Measurements from ENCODE around the gene PCCA. TPM values are rescaled to one million over a fixed set of nuclear protein-coding genes. Genes with fewer than 3 reads are reported as not detected.

Gene PCCA
- total and polyA plus RNA-seq, 2 of the 13 experiments (the other 11 are each of a cell fraction or from before 2014, with no cell fraction given): 15.0 to 32.2 TPM

- no peaks in the 10 kb centered on the region for H3K9me3 ChIP-seq (ENCODE audit: low read length)
- H2AFZ ChIP-seq (ENCODE audit: low read length): no peak overlapping the region
- H3K79me2 ChIP-seq (ENCODE audit: insufficient read depth, low read length): no peaks in the 10 kb centered on the region
- peaks cover 7% of the 10 kb centered on the region in 2 experiments; a peak in 4 of 5 replicates for H3K36me3 ChIP-seq (replicated peaks in 1 of 2; ENCODE audit: control insufficient read depth in 1 of 2, insufficient read depth in 2 of 2, low read length in 2 of 2)
- ATAC-seq (no peak), FAIRE-seq (no peak), DNase-seq (ENCODE audit: low spot score) (no peak)
- no peak overlapping the region for H3K27ac ChIP-seq (ENCODE audit: extremely low read length, insufficient read depth, low read length)
- H3K9ac ChIP-seq (ENCODE audit: insufficient read depth, low read depth, low read length): no peak overlapping the region
- intact Hi-C loops (cut with micrococcal nuclease; ENCODE audit: unreplicated experiment): no loop called here
- TF ChIP-seq CCAR2 (optimal IDR thresholded peaks at IDR 0.05; ENCODE audit: low read depth, low read length) (no peak), ZSCAN25 (CRISPR knock-in tag; IDR thresholded peaks at IDR 0.05) (no peak)
- H3K4me1 ChIP-seq (ENCODE audit: insufficient read depth, low read length): peaks cover 47% of the 10 kb centered on the region
- no peak overlapping the region for H3K4me3 ChIP-seq (replicated peaks in 1 of 3; ENCODE audit: insufficient read depth in 1 of 3, low read depth in 2 of 3, low read length in 3 of 3)
- WGBS (ENCODE audit: low lambda C conversion rate): 96% methylated on average over 9 of the region's 9 CpGs
- H4K20me1 ChIP-seq (ENCODE audit: insufficient read depth, low read length): no peaks in the 10 kb centered on the region
- H3K27me3 ChIP-seq (ENCODE audit: control insufficient read depth in 1 of 2, insufficient read depth in 2 of 2, low read length in 2 of 2): no peaks in the 10 kb centered on the region; a peak in 1 of 5 replicates
- in situ Hi-C loops (cut with HindIII; ENCODE audit: extremely low pct_ligation_motif_present, low pct_unique_long_range_greater_than_20kb): loop anchor here (25.0 kb wide), 1 partner anchor 866 kb away; no protein-coding TSS in a partner anchor
- H3K4me2 ChIP-seq (ENCODE audit: low read depth, low read length): no peak overlapping the region
- BruUV-seq (replicated peaks): no TSS peak
- ChIA-PET CTCF (ENCODE audit: low intra/inter-chr PET ratio, low total read pairs) (no interaction called here), POLR2A (no interaction called here)
These were observed 439.5 kb downstream of the PCCA start for GRCh38 chr13:100528353-100528752.

DNA sequence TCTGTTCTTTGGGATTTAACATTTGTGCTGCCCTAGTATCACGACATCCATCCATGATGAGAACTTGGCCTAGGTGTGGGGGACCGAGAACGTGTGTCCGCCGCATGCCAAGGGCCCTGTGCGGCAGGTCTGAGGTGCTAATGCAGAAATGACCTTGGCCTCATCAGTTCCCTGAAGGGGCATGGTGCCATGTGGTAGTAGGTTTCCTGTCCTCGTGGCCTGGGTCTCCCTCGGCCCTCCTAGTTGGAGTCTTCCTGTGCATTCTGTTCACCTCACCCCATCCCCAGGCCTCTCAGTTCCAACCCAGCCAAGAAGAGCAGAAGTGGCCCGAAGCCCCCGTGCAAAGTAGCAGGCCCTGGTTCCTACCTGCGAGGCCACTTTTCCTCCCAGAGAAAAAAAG lies 439.9 kb downstream of the PCCA start:
- Histone ChIP-seq H3K79me2 (ENCODE audit: insufficient read depth, low read length) (no peaks in the 10 kb centered on the region), H3K36me3 (replicated peaks in 1 of 2; ENCODE audit: control insufficient read depth in 1 of 2, insufficient read depth in 2 of 2, low read length in 2 of 2) (peaks cover 7% of the 10 kb centered on the region in 2 experiments; a peak in 4 of 5 replicates), H2AFZ (ENCODE audit: low read length) (no peak overlapping the region), H3K27ac (ENCODE audit: extremely low read length, insufficient read depth, low read length) (no peak overlapping the region), H4K20me1 (ENCODE audit: insufficient read depth, low read length) (no peaks in the 10 kb centered on the region), H3K4me3 (replicated peaks in 1 of 3; ENCODE audit: insufficient read depth in 1 of 3, low read depth in 2 of 3, low read length in 3 of 3) (no peak overlapping the region), H3K4me1 (ENCODE audit: insufficient read depth, low read length) (peaks cover 47% of the 10 kb centered on the region), H3K4me2 (ENCODE audit: low read depth, low read length) (no peak overlapping the region), H3K27me3 (ENCODE audit: control insufficient read depth in 1 of 2, insufficient read depth in 2 of 2, low read length in 2 of 2) (no peaks in the 10 kb centered on the region; a peak in 1 of 5 replicates), H3K9me3 (ENCODE audit: low read length) (no peaks in the 10 kb centered on the region), H3K9ac (ENCODE audit: insufficient read depth, low read depth, low read length) (no peak overlapping the region)
- DNase-seq (ENCODE audit: low spot score) (no peak), FAIRE-seq (no peak), ATAC-seq (no peak)
- BruUV-seq (replicated peaks): no TSS peak
- ChIA-PET POLR2A (no interaction called here), CTCF (ENCODE audit: low intra/inter-chr PET ratio, low total read pairs) (no interaction called here)
- in situ Hi-C loops (cut with HindIII; ENCODE audit: extremely low pct_ligation_motif_present, low pct_unique_long_range_greater_than_20kb) (loop anchor here (25.0 kb wide), 1 partner anchor 867 kb away; no protein-coding TSS in a partner anchor), intact Hi-C loops (cut with micrococcal nuclease; ENCODE audit: unreplicated experiment) (no loop called here)
- WGBS (ENCODE audit: low lambda C conversion rate): 95% methylated on average over 10 of the region's 11 CpGs
- TF ChIP-seq BORCS8-MEF2B (CRISPR knock-in tag; IDR thresholded peaks at IDR 0.05) (no peak), ZNF547 (CRISPR knock-in tag; IDR thresholded peaks at IDR 0.05) (no peak), STAT5B (CRISPR knock-in tag; IDR thresholded peaks at IDR 0.05) (no peak), NFYC (CRISPR knock-in tag; IDR thresholded peaks at IDR 0.05) (no peak), RARG (CRISPR knock-in tag; IDR thresholded peaks at IDR 0.05; ENCODE audit: low read depth) (no peak)
